Neural cell (in vitro differentiated cells): ENCODE results near the gene TEX22. TPM values are rescaled to one million over a fixed set of nuclear protein-coding genes. Genes with fewer than 3 reads are reported as not detected.

Experiments used
- H2AFZ ChIP-seq: fragments of 200-600, 300-800 bp; sonication (generic), shearing (Covaris generic); 2 replicates; pipeline ENCODE4 v1.6.0; 2014; ENCODE audit warnings: low read depth, mild to moderate bottlenecking, antibody characterized with exemption, low read length, moderate library complexity
- H3F3A ChIP-seq: fragments of 200-600 bp; shearing (Covaris generic); 2 replicates; pipeline ENCODE4 v1.6.1; 2016; ENCODE audit warnings: mild to moderate bottlenecking, moderate library complexity, mixed read lengths, antibody characterized with exemption, low read length; ENCODE audit not compliant: insufficient read depth, poor library complexity, severe bottlenecking
- H3K27ac ChIP-seq: fragments of 200-600, 300-800 bp; sonication (generic), shearing (Covaris generic); 2 replicates; pipeline ENCODE4 v1.5.1; 2014; ENCODE audit warnings: mild to moderate bottlenecking, low read length, moderate library complexity
- H3K27me3 ChIP-seq: fragments of 300-800, 200-600 bp; sonication (generic), shearing (Covaris generic); 2 replicates; pipeline ENCODE4 v1.6.0; 2014; ENCODE audit warnings: mild to moderate bottlenecking, low read depth, low read length, moderate library complexity; ENCODE audit not compliant: insufficient read depth
- H3K36me3 ChIP-seq: fragments of 300-800, 200-600 bp; sonication (generic), shearing (Covaris generic); 2 replicates; pipeline ENCODE4 v1.5.1; 2014; ENCODE audit warnings: mild to moderate bottlenecking, antibody characterized with exemption, low read length, moderate library complexity; ENCODE audit not compliant: insufficient read depth
- H3K4me2 ChIP-seq: fragments of 300-800, 200-600 bp; sonication (generic), shearing (Covaris generic); 2 replicates; pipeline ENCODE4 v1.6.0; 2014; ENCODE audit warnings: mild to moderate bottlenecking, low read length
- H3K4me3 ChIP-seq: fragments of 300-800, 200-600 bp; sonication (generic), shearing (Covaris generic); 2 replicates; pipeline ENCODE4 v1.5.1; 2014; ENCODE audit warnings: mild to moderate bottlenecking, low read length, moderate library complexity
- H3K79me2 ChIP-seq: fragments of 200-600 bp; shearing (Covaris generic); replicated peaks from 2 replicates; pipeline ENCODE4 v1.6.0; 2014; ENCODE audit warnings: mild to moderate bottlenecking, low read length, moderate library complexity; ENCODE audit not compliant: insufficient read depth
- H3K9ac ChIP-seq: fragments of 300-800, 200-600 bp; sonication (generic), shearing (Covaris generic); 2 replicates; pipeline ENCODE4 v1.6.1; 2016; ENCODE audit warnings: mild to moderate bottlenecking, low read length, mixed read lengths
- H3K9me2 ChIP-seq: fragments of 200-600 bp; shearing (Covaris generic); 2 replicates; pipeline ENCODE4 v1.6.1; 2016; ENCODE audit warnings: mild to moderate bottlenecking, low read length, mixed read lengths; ENCODE audit not compliant: insufficient read depth
- H3K9me3 ChIP-seq: fragments of 200-600, 300-800 bp; sonication (generic), shearing (Covaris generic); 2 replicates; pipeline ENCODE4 v1.6.1; 2016; ENCODE audit warnings: mild to moderate bottlenecking, mixed run types, low read length, moderate library complexity, mixed read lengths
- H4K20me1 ChIP-seq: fragments of 200-600 bp; shearing (Covaris generic); 2 replicates; pipeline ENCODE4 v1.6.1; 2016; ENCODE audit warnings: mild to moderate bottlenecking, mixed run types; ENCODE audit not compliant: insufficient read depth
- EP300 ChIP-seq: fragments of 450-650 bp; conservative IDR thresholded peaks from 2 replicates; pipeline ENCODE4 v1.6.1; 2014; ENCODE audit warnings: antibody characterized with exemption, mild to moderate bottlenecking, moderate library complexity; ENCODE audit not compliant: poor library complexity, severe bottlenecking
- EZH2 ChIP-seq: fragments of 200-600, 300-800 bp; shearing (Covaris generic), sonication (generic); IDR thresholded peaks from 2 replicates; pipeline ENCODE4 v1.6.1; 2014; ENCODE audit warnings: antibody characterized with exemption, low read length, borderline replicate concordance, mild to moderate bottlenecking; ENCODE audit not compliant: insufficient read depth, poor library complexity, severe bottlenecking
- MXI1 ChIP-seq: fragments of 450-650 bp; conservative IDR thresholded peaks from 2 replicates; pipeline ENCODE4 v1.6.1; 2014; ENCODE audit warnings: antibody characterized with exemption, mild to moderate bottlenecking; ENCODE audit not compliant: poor library complexity, severe bottlenecking
- POLR2AphosphoS5 ChIP-seq: IDR thresholded peaks from 2 replicates; pipeline ENCODE4 v1.6.1; 2012
- RAD21 ChIP-seq: fragments of 450-650 bp; conservative IDR thresholded peaks from 2 replicates; pipeline ENCODE4 v1.6.1; 2014; ENCODE audit warnings: antibody characterized with exemption, mild to moderate bottlenecking, moderate library complexity
- SMC3 ChIP-seq: fragments of 450-650 bp; conservative IDR thresholded peaks from 2 replicates; pipeline ENCODE4 v1.6.1; 2014; ENCODE audit warnings: antibody characterized with exemption, mild to moderate bottlenecking, moderate library complexity; ENCODE audit not compliant: poor library complexity
- TAF1 ChIP-seq: IDR thresholded peaks from 2 replicates; pipeline ENCODE4 v1.6.1; 2012; ENCODE audit warnings: low read depth
- polyA plus RNA-seq: library from polyadenylated mRNA; depleted of rRNA; stranded (reverse); fragments of >200 nt; gene quantifications from 2 replicates; pipeline ENCODE4 v1.2.3, GENCODE V29; 2014
- TF ChIP-seq, protein P1 (sequence below): IDR thresholded peaks from 2 replicates; pipeline ENCODE4 v1.6.1; 2012; ENCODE audit warnings: borderline replicate concordance
- TF ChIP-seq, protein P2 (sequence below): fragments of 450-650 bp; IDR thresholded peaks from 2 replicates; pipeline ENCODE4 v1.5.1; 2014; ENCODE audit warnings: antibody characterized with exemption, mild to moderate bottlenecking, moderate library complexity; ENCODE audit not compliant: poor library complexity, severe bottlenecking

TEX22 gene
- polyA plus RNA-seq, 1 donor from 2014 or later = 0.22 TPM

DNA sequence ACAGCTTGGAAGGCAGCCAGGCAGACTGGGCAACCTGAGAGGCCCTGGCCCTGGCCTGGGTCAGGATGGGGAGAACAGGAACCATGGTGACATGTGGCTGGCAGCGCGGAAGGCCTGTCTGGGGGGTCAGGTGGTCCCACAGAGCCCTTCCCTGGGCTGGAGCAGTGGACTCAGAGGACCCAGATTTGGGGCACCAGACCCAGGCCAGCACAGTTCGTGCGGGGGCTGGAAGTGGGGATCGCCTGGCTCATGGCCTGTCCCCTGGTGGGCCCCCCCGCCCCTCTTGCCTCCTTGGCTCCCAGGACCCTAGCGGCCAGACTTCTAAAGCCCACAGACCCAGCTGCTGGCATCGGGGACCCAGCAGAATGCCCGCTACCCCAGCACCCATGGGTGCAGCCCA, 42.7 kb downstream of the TEX22 start:
- H2AFZ ChIP-seq = no peak overlapping the region
- peaks cover 3% of the 10 kb centered on the region for H4K20me1 ChIP-seq
- no peak overlapping the region for H3K9ac ChIP-seq
- H3K27ac ChIP-seq = no peak overlapping the region
- H3K79me2 ChIP-seq = peaks cover 15% of the 10 kb centered on the region
- H3K4me2 ChIP-seq = no peak overlapping the region
- H3K4me3 ChIP-seq = no peak overlapping the region
- H3K27me3 ChIP-seq = no peaks in the 10 kb centered on the region
- H3K9me3 ChIP-seq = no peaks in the 10 kb centered on the region
- no peaks in the 10 kb centered on the region for H3F3A ChIP-seq
- TF ChIP-seq SMC3 (no peak), RAD21 (no peak), POLR2AphosphoS5 (no peak), EZH2 (no peak), TAF1 (no peak)
- TF ChIP-seq, protein P1, sequence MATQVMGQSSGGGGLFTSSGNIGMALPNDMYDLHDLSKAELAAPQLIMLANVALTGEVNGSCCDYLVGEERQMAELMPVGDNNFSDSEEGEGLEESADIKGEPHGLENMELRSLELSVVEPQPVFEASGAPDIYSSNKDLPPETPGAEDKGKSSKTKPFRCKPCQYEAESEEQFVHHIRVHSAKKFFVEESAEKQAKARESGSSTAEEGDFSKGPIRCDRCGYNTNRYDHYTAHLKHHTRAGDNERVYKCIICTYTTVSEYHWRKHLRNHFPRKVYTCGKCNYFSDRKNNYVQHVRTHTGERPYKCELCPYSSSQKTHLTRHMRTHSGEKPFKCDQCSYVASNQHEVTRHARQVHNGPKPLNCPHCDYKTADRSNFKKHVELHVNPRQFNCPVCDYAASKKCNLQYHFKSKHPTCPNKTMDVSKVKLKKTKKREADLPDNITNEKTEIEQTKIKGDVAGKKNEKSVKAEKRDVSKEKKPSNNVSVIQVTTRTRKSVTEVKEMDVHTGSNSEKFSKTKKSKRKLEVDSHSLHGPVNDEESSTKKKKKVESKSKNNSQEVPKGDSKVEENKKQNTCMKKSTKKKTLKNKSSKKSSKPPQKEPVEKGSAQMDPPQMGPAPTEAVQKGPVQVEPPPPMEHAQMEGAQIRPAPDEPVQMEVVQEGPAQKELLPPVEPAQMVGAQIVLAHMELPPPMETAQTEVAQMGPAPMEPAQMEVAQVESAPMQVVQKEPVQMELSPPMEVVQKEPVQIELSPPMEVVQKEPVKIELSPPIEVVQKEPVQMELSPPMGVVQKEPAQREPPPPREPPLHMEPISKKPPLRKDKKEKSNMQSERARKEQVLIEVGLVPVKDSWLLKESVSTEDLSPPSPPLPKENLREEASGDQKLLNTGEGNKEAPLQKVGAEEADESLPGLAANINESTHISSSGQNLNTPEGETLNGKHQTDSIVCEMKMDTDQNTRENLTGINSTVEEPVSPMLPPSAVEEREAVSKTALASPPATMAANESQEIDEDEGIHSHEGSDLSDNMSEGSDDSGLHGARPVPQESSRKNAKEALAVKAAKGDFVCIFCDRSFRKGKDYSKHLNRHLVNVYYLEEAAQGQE = no peak
- TF ChIP-seq, protein P2, sequence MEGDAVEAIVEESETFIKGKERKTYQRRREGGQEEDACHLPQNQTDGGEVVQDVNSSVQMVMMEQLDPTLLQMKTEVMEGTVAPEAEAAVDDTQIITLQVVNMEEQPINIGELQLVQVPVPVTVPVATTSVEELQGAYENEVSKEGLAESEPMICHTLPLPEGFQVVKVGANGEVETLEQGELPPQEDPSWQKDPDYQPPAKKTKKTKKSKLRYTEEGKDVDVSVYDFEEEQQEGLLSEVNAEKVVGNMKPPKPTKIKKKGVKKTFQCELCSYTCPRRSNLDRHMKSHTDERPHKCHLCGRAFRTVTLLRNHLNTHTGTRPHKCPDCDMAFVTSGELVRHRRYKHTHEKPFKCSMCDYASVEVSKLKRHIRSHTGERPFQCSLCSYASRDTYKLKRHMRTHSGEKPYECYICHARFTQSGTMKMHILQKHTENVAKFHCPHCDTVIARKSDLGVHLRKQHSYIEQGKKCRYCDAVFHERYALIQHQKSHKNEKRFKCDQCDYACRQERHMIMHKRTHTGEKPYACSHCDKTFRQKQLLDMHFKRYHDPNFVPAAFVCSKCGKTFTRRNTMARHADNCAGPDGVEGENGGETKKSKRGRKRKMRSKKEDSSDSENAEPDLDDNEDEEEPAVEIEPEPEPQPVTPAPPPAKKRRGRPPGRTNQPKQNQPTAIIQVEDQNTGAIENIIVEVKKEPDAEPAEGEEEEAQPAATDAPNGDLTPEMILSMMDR = no peak
- H3K9me2 ChIP-seq = no peaks in the 10 kb centered on the region
- no peaks in the 10 kb centered on the region for H3K36me3 ChIP-seq

- Histone ChIP-seq H3K9ac (no peak overlapping the region), H2AFZ (no peak overlapping the region), H3K9me2 (no peaks in the 10 kb centered on the region), H3K4me2 (no peak overlapping the region), H3K9me3 (no peaks in the 10 kb centered on the region), H4K20me1 (peaks cover 3% of the 10 kb centered on the region), H3K4me3 (no peak overlapping the region), H3K79me2 (peaks cover 4% of the 10 kb centered on the region), H3F3A (no peaks in the 10 kb centered on the region), H3K27me3 (no peaks in the 10 kb centered on the region), H3K36me3 (no peaks in the 10 kb centered on the region), H3K27ac (no peak overlapping the region)
- TF ChIP-seq MXI1 (no peak), POLR2AphosphoS5 (no peak), TAF1 (no peak)
Measured at GRCh38 chr14:105442125-105442524, 43.8 kb downstream of the TEX22 start.

- Histone ChIP-seq H3K9me2 (no peaks in the 10 kb centered on the region), H3K36me3 (no peaks in the 10 kb centered on the region), H3K9me3 (no peaks in the 10 kb centered on the region), H3K27ac (no peak overlapping the region), H4K20me1 (peaks cover 3% of the 10 kb centered on the region), H3K4me2 (no peak overlapping the region), H3K9ac (no peak overlapping the region), H2AFZ (no peak overlapping the region), H3K79me2 (no peaks in the 10 kb centered on the region), H3K4me3 (no peak overlapping the region), H3K27me3 (no peaks in the 10 kb centered on the region), H3F3A (no peaks in the 10 kb centered on the region)
- TF ChIP-seq, protein P2 = no peak
- TF ChIP-seq TAF1 (no peak), RAD21 (no peak), SMC3 (no peak), EP300 (no peak), EZH2 (no peak), POLR2AphosphoS5 (no peak), MXI1 (no peak)
- TF ChIP-seq, protein P1 = no peak
Measured at GRCh38 chr14:105442834-105443233, 44.5 kb downstream of the TEX22 start.
